Esophagus muscularis mucosa (tissue), 4 donors: ENCODE data around the gene MGLL.

Experiments used
- CTCF ChIP-seq, 3 experiments: fragments of 200-600 bp in 2 of 3; fragments of 450-650 bp in 1 of 3; sonication (generic) in 2 of 3; IDR thresholded peaks; one replicate each; pipeline ENCODE4 v1.5.1; 2017 to 2019; ENCODE audit warnings: antibody characterized with exemption in 3 of 3, mild to moderate bottlenecking in 2 of 3, moderate library complexity in 1 of 3
- EP300 ChIP-seq: sonication (generic); formaldehyde crosslinking; IDR thresholded peaks from one replicate; pipeline ENCODE4 v1.6.1; 2017; ENCODE audit warnings: antibody characterized with exemption
- POLR2A ChIP-seq: fragments of 450-650 bp; IDR thresholded peaks from one replicate; pipeline ENCODE4 v1.6.1; 2017; ENCODE audit warnings: antibody characterized with exemption, moderate library complexity, mild to moderate bottlenecking, low read depth

DNA sequence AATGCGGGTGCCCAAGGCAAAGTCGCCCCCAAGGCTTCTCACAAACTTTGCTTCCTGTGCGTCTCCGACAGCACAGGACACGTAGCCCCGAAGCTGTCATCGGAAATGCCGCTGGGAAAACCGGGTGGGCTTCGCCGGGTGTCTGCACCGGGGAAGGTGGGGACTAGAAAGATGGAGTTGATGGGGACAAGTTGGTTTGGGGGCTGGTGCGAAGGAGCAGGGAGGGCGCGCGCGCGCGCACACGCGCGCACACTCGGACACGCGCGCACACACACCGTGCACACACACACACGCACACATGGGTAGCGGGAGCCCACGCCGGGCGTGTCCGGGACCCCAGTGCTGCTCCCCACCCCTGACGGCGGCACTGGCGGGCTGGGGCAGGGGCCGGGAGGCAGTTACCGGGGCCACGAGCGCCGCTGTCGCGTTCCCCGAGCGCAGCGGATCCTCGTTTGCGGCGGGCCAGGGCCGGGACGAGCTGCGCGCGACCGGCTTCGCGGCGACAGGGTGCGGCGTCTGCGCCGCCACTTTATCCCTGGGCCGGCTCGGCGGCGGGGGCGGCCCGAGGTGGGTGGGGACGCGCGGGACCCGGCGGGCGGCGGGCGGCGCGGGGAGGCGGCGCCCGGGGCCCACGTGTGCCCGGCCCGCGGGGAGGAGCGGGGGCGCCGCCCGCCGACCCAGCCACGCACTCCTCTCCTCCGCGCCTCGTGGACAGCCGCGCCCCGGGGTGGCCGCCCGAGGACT is 539 bp upstream of the MGLL start:
- TF ChIP-seq CTCF (IDR thresholded peaks at IDR 0.05) (peak in 1 of 3 experiments; percentile 80), POLR2A (peak; percentile 16), EP300 (no peak)
